SKM-1 (cell line): ENCODE results near the gene RPH3AL.
"Not testable (repeated sequence)": the region's sequence is repeated elsewhere in the genome, so short reads cannot be mapped to it uniquely, and the experiment has no call there.

ENCODE experiments used
- DNase-seq: peaks from one replicate; lab custom pipeline; 2025; ENCODE audit not compliant: unreplicated experiment; lab: John Stamatoyannopoulos, UW

Gene RPH3AL

GRCh38 chr17:227946-228615 is 124.5 kb downstream of the RPH3AL start:
- DNase-seq = no peak

DNA sequence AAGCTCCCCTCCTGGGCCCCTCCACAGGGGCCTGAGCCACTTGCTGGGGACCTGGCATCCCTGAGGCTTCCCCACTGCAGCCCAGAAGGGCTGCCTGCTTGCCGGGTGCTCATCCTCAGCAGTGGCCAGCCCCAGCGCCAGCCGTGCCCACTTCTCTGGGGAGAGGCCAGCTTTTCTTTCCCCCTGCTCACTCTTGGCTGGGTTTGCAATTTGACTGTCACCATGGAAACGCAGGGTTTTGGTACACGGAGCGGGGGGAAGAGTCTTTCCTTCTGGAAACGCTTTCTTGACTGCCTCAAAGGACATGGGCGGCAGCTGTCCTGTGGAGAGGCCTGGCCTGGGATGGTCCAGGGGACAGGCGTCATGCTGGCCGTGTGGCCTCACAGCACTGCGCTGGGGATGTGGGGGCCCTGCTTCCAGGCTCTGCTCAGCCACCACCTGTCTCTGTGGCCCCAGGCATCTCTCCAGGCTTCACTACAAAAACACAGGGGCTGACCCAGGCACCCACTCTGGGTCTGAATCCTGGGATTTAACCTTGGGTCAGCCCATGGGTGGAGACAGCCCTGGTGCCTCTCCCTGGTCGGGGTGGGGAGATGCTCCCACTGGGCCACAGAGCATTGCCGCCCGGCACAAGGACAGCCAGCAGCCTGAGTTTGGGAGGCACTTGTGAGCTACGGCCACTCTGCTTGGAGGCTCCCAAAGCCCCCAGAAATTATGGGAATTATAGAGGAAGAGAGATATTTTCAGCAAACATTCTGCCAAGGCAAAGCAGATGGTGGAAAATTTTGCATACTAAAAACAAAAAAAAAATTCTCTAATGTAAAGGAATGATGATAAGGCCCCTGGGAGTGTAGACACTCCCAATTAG is 125.3 kb downstream of the RPH3AL start:
- no peak for DNase-seq

- no peak for DNase-seq
Measured at GRCh38 chr17:226108-227077, 126.2 kb downstream of the RPH3AL start.

GRCh38 chr17:225551-225950 is 127.1 kb downstream of the RPH3AL start:
- DNase-seq = no peak

GRCh38 chr17:224576-224975 is 128.0 kb downstream of the RPH3AL start:
- not testable (repeated sequence) for DNase-seq

GRCh38 chr17:223723-224471 is 128.7 kb downstream of the RPH3AL start:
- no peak for DNase-seq

- no peak for DNase-seq
Measured at GRCh38 chr17:222172-222571, 130.4 kb downstream of the RPH3AL start.

- no peak for DNase-seq
Measured at GRCh38 chr17:219696-220095, 132.9 kb downstream of the RPH3AL start.

DNA sequence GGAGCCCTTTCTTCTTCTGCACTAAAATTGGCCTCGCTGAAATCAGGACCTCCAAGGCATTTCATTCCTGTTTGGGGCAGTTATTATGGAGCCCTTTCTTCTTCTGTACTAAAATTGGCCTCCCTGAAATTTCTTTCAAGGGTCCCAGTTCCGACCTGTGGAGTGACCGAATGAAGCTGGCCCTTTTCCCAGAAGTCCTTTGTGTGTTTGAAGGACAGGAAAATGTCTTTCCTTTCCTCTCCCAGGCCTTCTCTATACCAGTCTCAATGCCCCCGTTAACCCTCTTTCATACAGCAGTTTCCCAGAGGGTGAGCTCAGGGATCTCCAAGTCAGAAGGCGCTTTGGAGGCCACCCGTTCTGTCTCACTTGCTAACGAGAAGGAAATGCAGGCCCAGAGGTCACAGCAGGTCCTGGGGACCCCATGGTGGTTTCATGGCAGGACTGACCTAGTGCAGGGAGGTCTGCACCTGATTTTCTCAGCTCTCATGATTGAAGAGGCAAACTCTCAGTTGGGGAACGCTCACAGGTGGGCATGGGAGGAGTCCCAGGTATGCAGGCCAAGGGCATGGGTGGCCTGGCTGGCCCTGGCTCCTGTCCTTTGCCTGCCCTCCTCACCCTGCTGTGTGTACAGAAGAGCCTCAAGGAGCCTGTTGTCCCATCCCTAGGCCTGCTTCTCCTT is 134.0 kb downstream of the RPH3AL start:
- no peak for DNase-seq

- no peak for DNase-seq
Measured at GRCh38 chr17:216625-217024, 136.0 kb downstream of the RPH3AL start.

GRCh38 chr17:215563-216478 is 136.8 kb downstream of the RPH3AL start:
- not testable (repeated sequence) for DNase-seq

GRCh38 chr17:214881-215331 is 137.7 kb downstream of the RPH3AL start:
- no peak for DNase-seq

- DNase-seq = no peak
Measured at GRCh38 chr17:213286-214105, 139.1 kb downstream of the RPH3AL start.

DNA sequence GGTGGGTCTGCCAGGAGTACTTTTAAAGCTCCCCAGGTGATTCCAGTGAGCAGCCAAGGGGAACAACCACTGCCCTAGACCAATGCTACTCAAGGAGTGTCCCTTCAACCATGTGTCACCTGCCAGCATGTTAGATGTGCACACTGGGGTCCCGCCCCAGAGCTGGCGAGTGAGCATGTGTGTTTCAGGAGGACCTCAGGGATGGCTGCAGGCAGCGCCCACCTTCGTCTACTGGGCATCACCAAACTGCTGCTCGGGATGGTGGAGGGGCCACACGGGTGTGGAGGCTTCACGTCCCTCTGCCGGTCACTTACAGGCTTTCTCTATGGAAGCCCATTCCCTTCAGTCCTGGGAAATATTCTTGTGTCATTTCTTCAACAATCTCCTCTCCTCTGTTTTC is 142.2 kb downstream of the RPH3AL start:
- DNase-seq = no peak

- DNase-seq = no peak
Measured at GRCh38 chr17:208429-208828, 144.2 kb downstream of the RPH3AL start.

- no peak for DNase-seq
Measured at GRCh38 chr17:207775-208174, 144.8 kb downstream of the RPH3AL start.

DNA sequence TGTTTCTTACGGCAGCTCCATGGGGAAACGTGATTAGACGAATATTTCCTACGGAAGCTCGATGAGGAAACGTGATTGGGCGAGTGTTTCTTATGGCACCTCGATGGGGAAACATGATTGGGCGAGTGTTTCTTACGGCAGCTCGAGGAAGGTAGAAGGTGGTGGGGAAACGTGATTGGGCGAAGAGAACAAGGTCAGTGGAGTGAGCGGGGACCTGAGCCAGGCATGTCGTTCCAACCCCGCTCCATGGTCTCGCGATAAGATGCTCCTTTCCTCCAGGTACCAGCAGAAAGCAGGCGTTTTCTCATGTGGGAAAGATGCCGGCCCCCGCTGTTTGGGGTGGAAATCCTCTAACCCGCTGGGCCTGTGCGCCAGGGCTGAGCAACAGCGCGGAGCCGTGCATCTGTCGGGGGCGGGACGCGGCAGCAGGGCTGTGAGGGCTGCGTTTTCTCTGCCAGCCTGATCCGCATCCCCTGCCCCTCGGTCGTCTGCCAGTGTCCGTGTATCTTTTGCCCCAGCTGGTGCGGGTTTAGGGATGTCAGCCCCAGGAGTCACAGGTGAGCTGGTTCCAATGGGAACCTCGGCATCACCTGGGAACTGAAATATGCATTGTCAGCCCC is 145.6 kb downstream of the RPH3AL start:
- DNase-seq = no peak

GRCh38 chr17:206484-206883 is 146.1 kb downstream of the RPH3AL start:
- not testable (repeated sequence) for DNase-seq
